Endometrial microvascular endothelial cells (primary cell): ENCODE measurements around the gene ZNF142. TPM values are rescaled to one million over a fixed set of nuclear protein-coding genes. Genes with fewer than 3 reads are reported as not detected.

Experiments used
- in situ Hi-C: cut with HindIII; loops from 2 replicates; pipeline ENCODE4 v1.10.0; 2017; ENCODE audit warnings: low sequenced_read_pairs, low pct_unique_long_range_greater_than_20kb; ENCODE audit errors: inconsistent ontology term
- total RNA-seq: library from RNA; depleted of rRNA; stranded (reverse); fragments of >200 nt; gene quantifications from one replicate; pipeline ENCODE4 v1.2.3, GENCODE V29; 2015; ENCODE audit errors: inconsistent ontology term

The ZNF142 gene
- total RNA-seq, 1 donor from 2014 or later = 17.2 TPM

- in situ Hi-C loops = no loop called here
Observed at GRCh38 chr2:218659988-218660358, 550 bp upstream of the ZNF142 start.

GRCh38 chr2:218658671-218659257 is 659 bp downstream of the ZNF142 start:
- in situ Hi-C loops = no loop called here

- in situ Hi-C loops = no loop called here
Observed at GRCh38 chr2:218655751-218656150, 3.7 kb downstream of the ZNF142 start.

- in situ Hi-C loops = no loop called here
Observed at GRCh38 chr2:218648787-218649100, 10.7 kb downstream of the ZNF142 start.

GRCh38 chr2:218648088-218648786 is 11.2 kb downstream of the ZNF142 start:
- in situ Hi-C loops = no loop called here

GRCh38 chr2:218645126-218645525 is 14.3 kb downstream of the ZNF142 start:
- in situ Hi-C loops = no loop called here

- in situ Hi-C loops = no loop called here
Observed at GRCh38 chr2:218644721-218645120, 14.7 kb downstream of the ZNF142 start.

GRCh38 chr2:218643751-218644310 is 15.6 kb downstream of the ZNF142 start:
- in situ Hi-C loops = no loop called here

GRCh38 chr2:218642786-218643185 is 16.6 kb downstream of the ZNF142 start:
- in situ Hi-C loops = no loop called here

- in situ Hi-C loops = no loop called here
Observed at GRCh38 chr2:218642121-218642656, 17.2 kb downstream of the ZNF142 start.

- in situ Hi-C loops = no loop called here
Observed at GRCh38 chr2:218638372-218638771, 21.1 kb downstream of the ZNF142 start.

GRCh38 chr2:218635719-218636118 is 23.7 kb downstream of the ZNF142 start:
- in situ Hi-C loops = no loop called here

GRCh38 chr2:218631837-218632236 is 27.6 kb downstream of the ZNF142 start:
- in situ Hi-C loops = no loop called here

GRCh38 chr2:218627939-218628338 is 31.5 kb downstream of the ZNF142 start:
- in situ Hi-C loops = no loop called here

- in situ Hi-C loops = no loop called here
Observed at GRCh38 chr2:218626369-218626768, 33.1 kb downstream of the ZNF142 start.

- in situ Hi-C loops = no loop called here
Observed at GRCh38 chr2:218623366-218623705, 36.1 kb downstream of the ZNF142 start.

- in situ Hi-C loops = no loop called here
Observed at GRCh38 chr2:218622606-218623365, 36.6 kb downstream of the ZNF142 start.

- in situ Hi-C loops = no loop called here
Observed at GRCh38 chr2:218621007-218621406, 38.4 kb downstream of the ZNF142 start.

GRCh38 chr2:218618102-218618860 is 41.1 kb downstream of the ZNF142 start:
- in situ Hi-C loops = no loop called here
